BLaER1 (cell line): Measurements from ENCODE around the gene ARID2.

Source experiments
- H3K27ac ChIP-seq: shearing (Covaris generic); formaldehyde crosslinking; 2 replicates; pipeline ENCODE4 v1.8.1; 2022
- H3K27me3 ChIP-seq: shearing (Covaris generic); formaldehyde crosslinking; 2 replicates; pipeline ENCODE4 v1.8.1; 2022
- H3K36me3 ChIP-seq: shearing (Covaris generic); formaldehyde crosslinking; 2 replicates; pipeline ENCODE4 v1.8.1; 2022
- H3K4me1 ChIP-seq: shearing (Covaris generic); formaldehyde crosslinking; 2 replicates; pipeline ENCODE4 v1.8.1; 2022
- H3K4me2 ChIP-seq: shearing (Covaris generic); formaldehyde crosslinking; 2 replicates; pipeline ENCODE4 v1.8.1; 2022
- H3K4me3 ChIP-seq: shearing (Covaris generic); formaldehyde crosslinking; 2 replicates; pipeline ENCODE4 v1.8.1; 2022
- H3K9ac ChIP-seq: shearing (Covaris generic); formaldehyde crosslinking; 2 replicates; pipeline ENCODE4 v1.8.1; 2022
- H3K9me3 ChIP-seq: shearing (Covaris generic); formaldehyde crosslinking; 2 replicates; pipeline ENCODE4 v1.8.1; 2022
- H4K20me1 ChIP-seq: shearing (Covaris generic); formaldehyde crosslinking; 2 replicates; pipeline ENCODE4 v1.8.1; 2022
- Cebpa-rat ChIP-seq: shearing (Covaris generic); IDR thresholded peaks from 2 replicates; pipeline ENCODE4 v1.8.1; 2022

The ARID2 gene

DNA sequence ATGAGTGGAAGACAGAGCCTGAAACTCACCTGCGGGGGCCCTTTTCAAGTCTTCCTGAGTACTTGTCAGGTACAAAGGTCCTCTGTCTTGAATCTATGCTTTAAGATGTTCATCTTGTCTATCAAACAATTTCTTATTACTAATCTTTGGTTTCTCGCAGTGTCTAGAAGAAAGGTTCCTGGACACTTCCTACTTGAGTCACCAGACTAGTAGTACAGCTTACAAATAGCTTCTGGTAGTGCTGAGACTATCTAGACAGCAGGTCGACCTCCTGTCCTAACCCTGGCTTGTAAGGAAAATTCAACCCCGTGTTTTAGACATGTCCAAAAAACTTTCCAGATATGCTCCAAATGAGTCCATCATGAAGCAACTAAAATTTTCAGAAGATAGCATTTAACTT lies 11.2 kb upstream of the ARID2 start:
- H4K20me1 ChIP-seq, result peaks cover 59% of the 10 kb centered on the region
- H3K9ac ChIP-seq, result no peak overlapping the region
- H3K4me2 ChIP-seq, result no peak overlapping the region
- no peak for TF ChIP-seq Cebpa-rat
- H3K27ac ChIP-seq, result no peak overlapping the region
- H3K36me3 ChIP-seq, result peaks cover 16% of the 10 kb centered on the region; the same call in 1 of the 2 replicates
- peaks cover 20% of the 10 kb centered on the region for H3K4me1 ChIP-seq
- H3K9me3 ChIP-seq, result no peaks in the 10 kb centered on the region
- no peak overlapping the region for H3K4me3 ChIP-seq
- H3K27me3 ChIP-seq, result no peaks in the 10 kb centered on the region

DNA sequence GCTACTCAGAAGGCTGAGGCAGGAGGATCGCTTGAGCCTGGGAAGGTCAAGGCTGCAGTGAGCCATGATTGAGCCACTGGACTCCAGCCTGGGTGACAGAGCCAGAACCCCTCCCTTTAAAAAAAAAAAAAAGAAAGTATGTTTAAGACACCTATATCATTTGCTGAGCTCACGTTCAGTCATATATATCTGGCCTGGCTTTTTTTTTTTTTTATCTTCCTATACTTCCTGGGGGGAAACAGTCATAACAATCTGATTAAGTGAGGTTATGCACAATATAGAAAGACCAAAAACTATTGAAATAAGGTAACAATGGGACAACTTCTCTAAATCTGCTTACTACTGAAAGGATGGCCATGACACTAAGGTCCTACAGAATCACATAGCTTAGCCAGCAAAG lies 9.4 kb upstream of the ARID2 start:
- Histone ChIP-seq H3K4me2 (no peak overlapping the region), H3K4me1 (peaks cover 38% of the 10 kb centered on the region), H3K4me3 (no peak overlapping the region), H3K36me3 (peaks cover 16% of the 10 kb centered on the region; the same call in 1 of the 2 replicates), H3K27me3 (no peaks in the 10 kb centered on the region), H3K9me3 (no peaks in the 10 kb centered on the region), H3K9ac (no peak overlapping the region), H4K20me1 (peaks cover 74% of the 10 kb centered on the region), H3K27ac (no peak overlapping the region)
- no peak for TF ChIP-seq Cebpa-rat

DNA sequence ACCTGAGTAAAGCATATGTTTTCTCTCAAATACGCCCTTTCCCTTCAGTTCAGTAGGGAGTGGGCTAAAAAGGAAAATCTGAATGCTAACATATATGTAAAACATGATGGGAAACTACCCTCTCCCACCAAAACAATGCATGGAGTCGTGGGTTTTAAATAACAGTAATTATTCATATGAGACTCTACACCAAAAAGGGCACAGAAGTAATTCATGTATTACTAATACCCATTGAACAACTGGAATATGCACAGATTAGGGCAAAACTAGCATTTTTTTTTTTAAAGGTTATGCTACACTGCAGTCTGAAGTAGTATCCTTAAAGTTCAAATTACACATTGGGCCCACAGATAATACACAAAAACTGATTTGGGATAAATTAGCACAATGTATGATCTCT lies 8.1 kb upstream of the ARID2 start:
- Histone ChIP-seq H4K20me1 (peaks cover 79% of the 10 kb centered on the region), H3K27me3 (no peaks in the 10 kb centered on the region), H3K27ac (no peak overlapping the region), H3K4me1 (peaks cover 39% of the 10 kb centered on the region), H3K4me2 (peak overlapping the region; percentile 42; the same call in 1 of the 2 replicates), H3K9me3 (no peaks in the 10 kb centered on the region), H3K4me3 (no peak overlapping the region), H3K9ac (no peak overlapping the region), H3K36me3 (peaks cover 16% of the 10 kb centered on the region; the same call in 1 of the 2 replicates)
- no peak for TF ChIP-seq Cebpa-rat

DNA sequence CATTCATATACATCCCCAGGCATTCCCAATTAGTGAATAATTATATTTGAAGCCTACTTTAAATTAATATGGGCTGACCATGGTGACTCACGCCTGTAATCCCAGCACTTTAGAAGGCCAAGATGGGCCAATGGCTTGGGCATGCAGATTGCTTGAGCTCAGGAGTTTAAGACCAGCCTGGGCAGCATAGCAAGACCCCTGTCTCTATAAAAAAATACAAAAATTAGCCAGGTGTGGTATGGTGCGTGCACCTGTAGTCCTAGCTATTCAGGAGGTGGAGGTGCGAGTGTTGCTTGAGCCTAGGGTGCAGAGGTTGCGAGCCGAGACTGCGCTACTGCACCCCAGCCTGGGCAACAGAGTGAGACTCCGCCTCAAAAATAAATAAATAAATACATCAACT lies 7.6 kb upstream of the ARID2 start:
- no peak overlapping the region for H3K4me3 ChIP-seq
- peaks cover 39% of the 10 kb centered on the region for H3K4me1 ChIP-seq
- no peak overlapping the region for H3K9ac ChIP-seq
- TF ChIP-seq Cebpa-rat, result no peak
- no peak overlapping the region for H3K27ac ChIP-seq
- peaks cover 79% of the 10 kb centered on the region for H4K20me1 ChIP-seq
- H3K36me3 ChIP-seq, result peaks cover 16% of the 10 kb centered on the region; the same call in 1 of the 2 replicates
- H3K27me3 ChIP-seq, result no peaks in the 10 kb centered on the region
- no peaks in the 10 kb centered on the region for H3K9me3 ChIP-seq
- H3K4me2 ChIP-seq, result peak overlapping the region; percentile 42; the same call in 1 of the 2 replicates

DNA sequence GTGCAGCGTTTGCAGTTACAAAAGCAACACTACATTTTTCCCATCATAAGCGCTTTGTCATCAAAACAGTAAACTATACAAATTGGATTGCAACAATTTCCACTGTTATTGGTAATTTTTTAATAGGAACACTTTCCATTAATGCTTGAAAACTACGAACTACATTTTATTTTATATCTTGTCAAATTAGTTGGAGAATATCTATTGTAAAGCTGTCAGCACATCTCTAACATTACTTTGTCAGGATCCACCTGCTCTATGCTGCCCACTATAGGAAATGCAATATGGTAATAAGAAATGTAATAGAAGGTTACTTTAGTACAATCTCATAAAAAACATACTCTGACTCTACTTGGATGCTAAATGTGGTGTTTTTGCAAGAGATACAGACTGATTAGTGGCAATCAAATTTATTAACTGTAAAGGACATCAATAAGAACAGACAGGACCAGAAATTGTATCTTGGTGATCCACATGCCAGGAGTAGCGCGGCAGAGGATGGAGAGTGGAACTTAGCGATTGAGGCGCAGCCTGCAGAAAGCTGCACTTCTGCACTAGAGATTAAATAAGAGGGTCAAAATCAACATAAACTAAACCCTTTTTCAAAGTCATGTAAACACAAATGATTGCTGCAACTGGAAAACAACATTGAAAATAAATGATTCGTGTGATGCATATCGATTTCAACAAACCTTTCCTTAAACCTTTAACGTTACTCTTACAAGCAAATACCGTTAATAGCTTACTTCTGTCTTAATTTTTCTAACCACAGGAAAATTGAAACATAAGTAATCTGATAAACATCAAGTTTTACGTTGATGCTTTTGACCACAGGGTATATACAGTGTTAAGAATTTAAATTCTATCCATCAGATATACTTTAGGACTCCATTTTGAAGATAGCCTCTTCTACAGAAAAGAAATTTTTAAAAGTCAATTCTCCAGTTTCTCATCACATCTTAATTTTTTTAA lies 3.6 kb upstream of the ARID2 start:
- no peaks in the 10 kb centered on the region for H3K27me3 ChIP-seq
- peaks cover 44% of the 10 kb centered on the region for H4K20me1 ChIP-seq
- H3K4me2 ChIP-seq, result peak overlapping the region; percentile 87
- peak overlapping the region; percentile 88 for H3K4me3 ChIP-seq
- H3K27ac ChIP-seq, result peak overlapping the region; percentile 97
- peak overlapping the region; percentile 99 for H3K9ac ChIP-seq
- H3K9me3 ChIP-seq, result no peaks in the 10 kb centered on the region
- H3K36me3 ChIP-seq, result peaks cover 6% of the 10 kb centered on the region; the same call in 1 of the 2 replicates
- no peak for TF ChIP-seq Cebpa-rat
- peaks cover 35% of the 10 kb centered on the region for H3K4me1 ChIP-seq

DNA sequence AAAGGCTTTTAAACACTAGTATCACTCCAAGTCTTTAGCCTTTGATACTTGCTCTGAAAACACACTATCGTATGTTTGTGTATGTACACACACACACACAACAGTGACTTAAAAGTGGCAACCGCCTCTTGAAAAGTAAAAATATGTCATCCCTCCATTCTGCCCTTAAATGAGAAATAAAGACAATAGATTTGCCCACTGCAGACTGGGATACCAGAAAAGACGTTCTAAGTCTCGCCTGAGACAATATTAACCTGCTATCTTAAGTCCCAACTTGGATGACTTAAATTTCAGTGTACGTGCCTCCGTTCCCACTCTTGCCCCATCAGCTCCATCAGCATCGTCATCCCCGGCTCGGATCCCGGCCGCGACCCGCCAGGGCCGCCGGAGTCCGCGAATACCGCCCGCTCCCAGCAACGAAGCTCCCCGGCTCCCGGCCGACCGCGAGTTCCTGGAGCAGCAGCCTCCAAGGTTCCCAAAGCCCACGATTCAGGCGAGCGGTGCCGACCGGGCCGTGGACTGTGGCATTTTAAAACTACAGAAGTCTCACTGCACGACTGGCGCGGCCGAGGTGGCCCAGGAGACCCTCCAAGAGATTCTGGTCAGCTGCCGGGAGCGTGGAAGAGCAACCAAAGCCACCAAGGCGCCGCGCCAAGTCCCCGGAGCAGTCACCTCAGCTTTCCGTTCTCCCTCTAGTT lies 2.8 kb upstream of the ARID2 start:
- Histone ChIP-seq H3K27me3 (no peaks in the 10 kb centered on the region), H3K4me2 (peak overlapping the region; percentile 87), H3K9me3 (no peaks in the 10 kb centered on the region), H4K20me1 (peaks cover 43% of the 10 kb centered on the region), H3K36me3 (peaks cover 4% of the 10 kb centered on the region; the same call in 1 of the 2 replicates), H3K9ac (peak overlapping the region; percentile 99), H3K4me3 (peak overlapping the region; percentile 88), H3K4me1 (peaks cover 32% of the 10 kb centered on the region), H3K27ac (peak overlapping the region; percentile 97)
- no peak for TF ChIP-seq Cebpa-rat

DNA sequence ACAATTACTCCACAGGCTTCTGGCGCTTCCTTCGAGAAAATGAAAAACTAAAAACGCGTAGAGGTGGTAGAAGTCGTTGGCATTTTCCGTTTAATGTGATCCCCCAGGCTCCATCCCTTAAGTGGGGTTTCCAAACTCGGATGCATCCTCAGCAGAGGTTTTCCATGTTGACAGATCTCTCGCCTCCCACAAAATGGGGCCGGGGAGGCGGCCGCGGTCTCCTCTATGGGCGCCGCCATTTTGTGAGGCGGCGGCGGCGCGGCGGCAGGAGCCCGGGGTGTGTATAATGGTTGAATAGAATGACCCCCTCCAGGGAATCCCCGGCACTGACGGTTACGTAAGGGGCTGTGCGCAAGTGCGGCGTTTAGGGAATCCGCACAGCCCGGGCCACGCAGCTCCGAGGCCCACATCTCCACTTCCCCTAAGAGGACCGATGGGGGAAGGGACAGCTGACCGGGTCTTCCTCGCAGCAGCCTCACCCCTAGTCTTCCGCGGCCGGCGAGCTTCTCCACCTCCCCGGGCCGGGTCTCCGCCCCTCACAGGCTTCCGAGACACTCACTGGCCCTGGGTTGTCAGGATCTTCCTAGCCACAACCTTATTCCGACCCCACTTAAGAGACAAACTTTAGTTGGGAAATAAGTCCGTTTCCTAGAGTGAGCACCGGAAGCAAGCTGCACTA lies 2.1 kb upstream of the ARID2 start:
- Histone ChIP-seq H3K27me3 (no peaks in the 10 kb centered on the region), H3K9me3 (no peaks in the 10 kb centered on the region), H3K9ac (peak overlapping the region; percentile 99), H3K4me1 (peaks cover 25% of the 10 kb centered on the region), H4K20me1 (peaks cover 43% of the 10 kb centered on the region), H3K27ac (peak overlapping the region; percentile 97), H3K4me2 (peak overlapping the region; percentile 87), H3K36me3 (no peaks in the 10 kb centered on the region), H3K4me3 (peak overlapping the region; percentile 88)
- TF ChIP-seq Cebpa-rat, result peak; percentile 35; the same call in 1 of the 2 replicates

DNA sequence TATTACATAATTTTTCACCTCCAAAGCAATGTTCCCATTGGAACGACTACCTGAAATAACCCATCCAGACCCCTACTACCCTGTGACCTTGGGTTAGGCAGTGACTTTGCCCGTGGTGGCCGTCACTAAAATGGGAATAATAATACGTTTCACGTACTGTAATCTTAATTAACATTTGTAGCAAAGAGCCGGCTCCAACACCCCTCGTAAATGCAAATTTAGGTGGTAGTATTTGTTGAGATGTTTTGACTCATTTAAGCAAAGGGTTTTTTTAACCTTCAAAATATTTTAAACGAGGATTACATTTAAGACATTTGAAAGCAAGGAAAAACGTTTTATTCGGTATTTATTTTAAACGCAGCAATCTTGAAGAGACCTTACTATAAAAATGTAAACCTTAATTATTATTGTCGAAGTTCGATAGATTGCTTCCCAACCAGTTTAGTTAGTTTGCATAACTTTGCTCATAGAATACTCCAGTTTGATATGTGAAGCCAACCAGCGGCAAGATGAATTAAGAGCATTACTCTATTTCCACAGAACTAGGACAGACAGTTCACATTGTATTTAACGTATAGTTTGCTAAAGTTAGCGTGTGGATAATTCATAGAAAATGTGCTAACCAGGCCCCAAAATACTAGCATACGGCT lies 1.4 kb upstream of the ARID2 start:
- no peak for TF ChIP-seq Cebpa-rat
- no peaks in the 10 kb centered on the region for H3K9me3 ChIP-seq
- H3K9ac ChIP-seq, result peak overlapping the region; percentile 99
- peaks cover 25% of the 10 kb centered on the region for H3K4me1 ChIP-seq
- H3K4me2 ChIP-seq, result peak overlapping the region; percentile 87
- H4K20me1 ChIP-seq, result peaks cover 42% of the 10 kb centered on the region
- no peaks in the 10 kb centered on the region for H3K36me3 ChIP-seq
- peak overlapping the region; percentile 88 for H3K4me3 ChIP-seq
- H3K27me3 ChIP-seq, result no peaks in the 10 kb centered on the region
- H3K27ac ChIP-seq, result peak overlapping the region; percentile 97

DNA sequence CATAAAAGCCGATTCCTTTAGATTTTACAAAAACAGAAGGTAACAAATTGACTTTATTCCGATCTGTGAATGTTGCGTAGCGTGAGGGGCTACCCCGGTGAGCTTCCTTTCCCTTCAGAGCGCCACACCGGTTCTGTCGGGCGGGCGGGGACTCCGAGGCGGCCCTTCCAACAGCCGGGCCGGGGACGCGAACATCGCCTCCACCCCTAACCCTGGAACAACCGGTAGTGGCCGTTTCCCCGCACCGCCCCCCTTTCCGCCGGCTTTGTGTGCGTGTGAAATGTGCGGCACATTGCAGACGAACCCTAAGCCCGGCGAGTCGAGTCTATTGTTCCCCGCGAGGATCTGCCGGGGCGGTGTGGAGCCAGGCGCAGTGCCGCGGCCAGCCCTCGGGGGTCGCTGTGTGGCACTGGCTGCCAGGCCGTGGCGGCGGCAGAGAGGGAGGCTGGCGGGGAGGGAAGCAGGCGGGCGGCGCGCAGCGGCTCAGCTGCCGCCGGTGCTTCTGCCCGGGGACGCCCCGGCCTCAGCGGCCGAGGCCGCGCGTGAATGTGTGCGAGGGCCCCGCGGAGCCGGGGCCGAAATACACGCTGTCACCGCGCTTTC lies 775 bp upstream of the ARID2 start:
- H3K9ac ChIP-seq, result peak overlapping the region; percentile 99
- no peaks in the 10 kb centered on the region for H3K27me3 ChIP-seq
- TF ChIP-seq Cebpa-rat, result no peak
- H3K4me3 ChIP-seq, result peak overlapping the region; percentile 88
- peak overlapping the region; percentile 87 for H3K4me2 ChIP-seq
- H4K20me1 ChIP-seq, result peaks cover 43% of the 10 kb centered on the region
- H3K27ac ChIP-seq, result peak overlapping the region; percentile 97
- no peaks in the 10 kb centered on the region for H3K9me3 ChIP-seq
- H3K4me1 ChIP-seq, result peaks cover 25% of the 10 kb centered on the region
- H3K36me3 ChIP-seq, result no peaks in the 10 kb centered on the region; the same call in 1 of the 2 replicates
